Ishikawa (cell line): ENCODE results near the gene ADPGK.

ENCODE experiments used
- CREB1 ChIP-seq: IDR thresholded peaks from 2 replicates; pipeline ENCODE4 v1.6.1; 2012; ENCODE audit warnings: low read depth
- EP300 ChIP-seq: IDR thresholded peaks from 2 replicates; pipeline ENCODE4 v1.6.1; 2012; ENCODE audit warnings: borderline replicate concordance
- RAD21 ChIP-seq: IDR thresholded peaks from 2 replicates; pipeline ENCODE4 v1.6.1; 2012; ENCODE audit warnings: low read depth
- REST ChIP-seq: IDR thresholded peaks from 2 replicates; pipeline ENCODE4 v1.6.1; 2012; ENCODE audit warnings: low read depth, mild to moderate bottlenecking

- TF ChIP-seq CREB1 (no peak), REST (no peak), RAD21 (no peak), EP300 (no peak)
These were observed 18.9 kb downstream of the ADPGK start for GRCh38 chr15:72764656-72765055.
